ENCODE data around the gene KANK4.

- no peak for TF ChIP-seq EZH2 (IDR thresholded peaks at IDR 0.05)
- TF ChIP-seq FOXP2 (optimal IDR thresholded peaks at IDR 0.05; ENCODE audit: control extremely low read depth, extremely low read length, insufficient read depth) = no peak
- TF ChIP-seq POLR2AphosphoS5 (IDR thresholded peaks at IDR 0.05; ENCODE audit: borderline replicate concordance, low read depth, low read length) = no peak
Observed at GRCh38 chr1:62234688-62235087, 84.5 kb downstream of the KANK4 start.

Data from SK-N-MC (cell line).